PC-9 (cell line): Measurements from ENCODE around the gene ANO1.

Source experiments
- EZH2 ChIP-seq: fragments of 200-600 bp; sonication (generic); IDR thresholded peaks from 2 replicates; pipeline ENCODE4 v1.8.0; 2017; ENCODE audit warnings: antibody characterized with exemption, low read depth
- TF ChIP-seq, protein P1 (sequence below): fragments of 200-600 bp; sonication (generic); conservative IDR thresholded peaks from 2 replicates; pipeline ENCODE4 v1.6.1; 2017; ENCODE audit warnings: mixed run types, antibody characterized with exemption, mild to moderate bottlenecking, moderate library complexity

- TF ChIP-seq, protein P1, sequence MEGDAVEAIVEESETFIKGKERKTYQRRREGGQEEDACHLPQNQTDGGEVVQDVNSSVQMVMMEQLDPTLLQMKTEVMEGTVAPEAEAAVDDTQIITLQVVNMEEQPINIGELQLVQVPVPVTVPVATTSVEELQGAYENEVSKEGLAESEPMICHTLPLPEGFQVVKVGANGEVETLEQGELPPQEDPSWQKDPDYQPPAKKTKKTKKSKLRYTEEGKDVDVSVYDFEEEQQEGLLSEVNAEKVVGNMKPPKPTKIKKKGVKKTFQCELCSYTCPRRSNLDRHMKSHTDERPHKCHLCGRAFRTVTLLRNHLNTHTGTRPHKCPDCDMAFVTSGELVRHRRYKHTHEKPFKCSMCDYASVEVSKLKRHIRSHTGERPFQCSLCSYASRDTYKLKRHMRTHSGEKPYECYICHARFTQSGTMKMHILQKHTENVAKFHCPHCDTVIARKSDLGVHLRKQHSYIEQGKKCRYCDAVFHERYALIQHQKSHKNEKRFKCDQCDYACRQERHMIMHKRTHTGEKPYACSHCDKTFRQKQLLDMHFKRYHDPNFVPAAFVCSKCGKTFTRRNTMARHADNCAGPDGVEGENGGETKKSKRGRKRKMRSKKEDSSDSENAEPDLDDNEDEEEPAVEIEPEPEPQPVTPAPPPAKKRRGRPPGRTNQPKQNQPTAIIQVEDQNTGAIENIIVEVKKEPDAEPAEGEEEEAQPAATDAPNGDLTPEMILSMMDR = no peak
- no peak for TF ChIP-seq EZH2
These were observed 63.5 kb downstream of the ANO1 start for GRCh38 chr11:70141486-70142220.
